Frontal cortex (tissue), 4 donors: Measurements from ENCODE around the gene SLIT3. TPM values are rescaled to one million over a fixed set of nuclear protein-coding genes. Genes with fewer than 3 reads are reported as not detected.
"Not testable (repeated sequence)": the region's sequence is repeated elsewhere in the genome, so short reads cannot be mapped to it uniquely, and the experiment has no call there.

Experiments
- DNase-seq, 2 donors: peaks; one replicate each; pipeline ENCODE4 v3.0.0; 2012; ENCODE audit warnings: low spot score in 2 of 2
- FAIRE-seq: peaks from 2 replicates; lab custom pipeline; 2012; peaks lifted over from hg19 to GRCh38; lab: Jason Lieb, UNC
- total RNA-seq: library from RNA; depleted of rRNA; stranded (reverse); fragments of >200 nt; gene quantifications from one replicate; pipeline ENCODE4 v1.2.3, GENCODE V29; 2014
- donor health status: control.
- donor health status: control.
- donor health status: control.

The SLIT3 gene
- total RNA-seq, 1 donor from 2014 or later, result 2.0 TPM

DNA sequence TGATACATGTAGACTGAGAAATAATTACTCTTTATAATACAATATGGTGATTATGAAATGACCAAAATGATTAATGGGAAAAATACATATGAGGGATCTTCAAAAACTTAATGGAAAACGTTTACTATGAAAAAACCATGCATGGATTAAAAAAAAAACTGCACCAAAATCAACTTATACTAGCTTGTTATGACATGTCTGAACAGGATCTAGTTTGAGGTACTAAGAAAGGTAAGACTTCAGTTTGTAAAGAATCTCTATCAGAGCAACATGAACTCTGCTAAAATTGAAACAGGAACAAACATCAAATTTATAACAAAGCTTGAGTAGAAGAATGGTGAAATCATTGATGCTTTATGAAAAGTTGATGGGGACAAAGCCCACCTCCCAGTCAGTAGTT lies 178.0 kb downstream of the SLIT3 start:
- FAIRE-seq, result no peak
- no peak for DNase-seq

GRCh38 chr5:169121630-169122420 lies 179.1 kb downstream of the SLIT3 start:
- DNase-seq (no peak), FAIRE-seq (no peak)

DNA sequence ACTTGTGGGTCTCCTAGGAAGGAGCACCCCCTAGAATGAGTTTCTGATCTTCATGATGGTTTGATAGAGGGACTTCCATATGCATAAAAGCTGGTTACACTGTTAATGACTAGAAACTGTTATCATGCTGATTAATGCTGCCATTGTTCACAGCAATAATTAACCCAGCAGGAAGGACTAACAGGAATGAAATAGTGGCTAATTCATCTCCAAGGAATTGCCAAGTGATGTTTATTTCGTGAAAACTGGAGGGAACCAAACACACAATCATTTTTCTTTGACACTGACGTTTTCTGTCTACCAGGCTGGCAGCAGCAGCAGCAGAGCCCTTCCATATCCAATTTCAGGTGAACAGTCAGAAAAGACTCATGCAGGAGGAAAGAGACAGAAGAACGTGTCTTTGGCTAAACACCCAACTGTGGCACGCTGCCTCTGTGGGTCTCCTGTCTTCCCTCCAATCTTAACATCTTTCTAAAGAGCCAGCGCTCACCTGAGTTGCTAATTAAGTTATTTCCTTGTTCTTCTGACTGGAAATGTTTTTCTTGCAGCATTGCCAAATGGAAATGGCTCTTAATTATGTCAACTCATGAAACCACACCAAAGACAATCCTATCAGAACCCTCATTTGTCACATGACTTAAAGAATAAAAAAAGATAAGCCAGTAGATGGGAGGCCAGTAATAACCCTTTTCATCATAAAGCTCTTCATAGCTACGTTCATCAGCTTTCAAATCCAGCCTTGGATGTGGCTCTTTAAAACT lies 181.5 kb downstream of the SLIT3 start:
- no peak for FAIRE-seq
- DNase-seq, result no peak

DNA sequence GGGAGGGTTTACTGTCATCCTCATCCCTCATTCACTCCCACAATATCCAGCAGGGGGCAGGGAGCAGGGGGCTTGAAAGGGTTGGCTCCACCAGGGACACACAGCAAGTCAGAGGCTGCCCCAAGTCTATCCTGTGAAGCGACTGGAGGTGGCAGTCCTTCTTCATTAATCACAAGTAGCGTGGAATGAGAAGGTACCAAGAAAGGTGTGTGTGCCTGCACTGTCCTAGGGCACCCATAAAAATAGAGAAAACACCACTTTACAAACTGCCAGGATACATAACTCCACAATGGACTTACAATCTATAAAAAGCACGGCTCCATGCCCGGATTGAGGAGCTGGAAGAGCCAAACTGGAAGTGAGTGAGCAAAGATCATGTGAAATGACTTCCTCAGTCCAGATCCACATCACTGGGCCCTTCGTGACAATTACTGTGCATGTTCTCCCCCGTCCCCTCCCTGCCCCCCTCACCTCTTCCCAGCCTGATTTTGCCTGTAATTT lies 183.9 kb downstream of the SLIT3 start:
- no peak for FAIRE-seq
- DNase-seq, result no peak

DNA sequence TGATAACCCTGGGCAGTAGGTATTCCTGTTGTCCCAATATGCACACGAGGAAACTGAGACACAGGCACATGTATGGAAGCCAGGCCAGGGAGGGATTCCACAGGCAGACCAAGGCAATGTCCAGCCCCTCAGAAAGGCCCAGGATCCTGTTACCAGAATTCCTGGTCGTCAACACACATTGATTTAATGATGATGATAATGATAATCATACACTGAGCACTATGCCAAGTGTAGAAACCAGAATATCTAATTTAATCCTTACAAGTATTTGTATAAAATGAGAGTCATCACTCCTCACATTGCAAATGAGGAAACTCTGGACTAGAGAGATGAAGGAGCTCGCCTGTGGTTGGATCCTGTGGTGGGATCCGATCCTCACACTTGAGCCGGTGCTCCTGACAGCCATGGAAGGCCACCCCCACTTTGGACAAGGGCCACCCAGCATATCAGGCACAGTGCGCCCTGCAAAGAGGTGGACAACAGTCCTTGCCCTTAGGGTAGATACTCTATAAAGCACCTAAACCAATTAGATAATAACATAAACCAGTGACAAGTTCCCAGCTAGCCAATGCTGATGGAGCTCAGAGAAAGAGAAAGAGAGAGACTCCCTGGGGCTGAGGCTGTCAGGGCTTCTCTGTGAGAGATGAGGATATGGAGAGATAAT lies 185.3 kb downstream of the SLIT3 start:
- no peak for FAIRE-seq
- no peak for DNase-seq

GRCh38 chr5:169114466-169115065 lies 186.4 kb downstream of the SLIT3 start:
- FAIRE-seq, result no peak

GRCh38 chr5:169112016-169112415 lies 188.9 kb downstream of the SLIT3 start:
- DNase-seq (no peak), FAIRE-seq (no peak)

More at GRCh38 chr5:169114466-169115065, 186.4 kb downstream of the SLIT3 start:
- no peak for DNase-seq

DNA sequence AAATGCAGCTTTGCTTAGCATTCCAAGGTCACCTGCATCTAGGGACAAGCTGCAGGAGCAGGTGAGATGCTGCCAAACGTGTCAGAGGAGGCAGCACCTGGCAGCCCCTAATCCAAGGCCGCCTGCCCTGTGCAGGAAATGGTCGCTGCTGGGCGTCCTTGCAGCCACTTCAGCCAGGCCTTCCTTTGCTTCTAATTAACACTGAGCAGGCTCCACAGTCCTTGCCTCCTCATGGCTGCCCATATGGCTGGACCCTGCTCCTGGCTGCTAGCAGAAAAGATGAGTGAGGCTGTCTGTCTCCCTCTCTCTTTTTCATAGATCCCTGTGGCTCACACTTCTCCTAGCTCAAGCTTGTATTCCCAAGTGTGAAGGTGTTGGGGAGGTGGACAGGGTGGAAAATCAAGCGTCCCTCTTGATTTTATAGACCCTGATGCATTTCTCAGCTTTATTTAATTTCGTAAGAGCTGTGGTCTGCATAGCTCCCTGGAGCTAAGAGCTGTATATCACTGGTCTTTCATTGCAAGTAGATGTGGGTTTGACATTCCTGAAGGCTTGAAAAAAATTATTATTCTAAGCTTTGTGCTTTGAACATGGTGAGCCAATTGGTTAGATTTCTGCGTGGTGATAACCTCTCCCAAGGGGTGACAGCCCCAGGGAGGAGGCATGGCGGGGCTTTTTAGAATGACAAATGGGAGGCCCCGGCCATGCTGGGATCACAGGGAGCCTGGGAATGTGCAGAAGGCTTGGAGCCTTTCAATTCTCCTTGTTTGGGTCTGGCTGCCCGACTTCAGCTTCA lies 193.8 kb downstream of the SLIT3 start:
- DNase-seq (no peak), FAIRE-seq (no peak)

GRCh38 chr5:169105582-169105981 lies 195.4 kb downstream of the SLIT3 start:
- FAIRE-seq, DNase-seq: not testable (repeated sequence)

- DNase-seq (no peak), FAIRE-seq (no peak)
These were observed 195.9 kb downstream of the SLIT3 start for GRCh38 chr5:169104937-169105494.

GRCh38 chr5:169103586-169104181 lies 197.3 kb downstream of the SLIT3 start:
- FAIRE-seq, result no peak
- no peak for DNase-seq

DNA sequence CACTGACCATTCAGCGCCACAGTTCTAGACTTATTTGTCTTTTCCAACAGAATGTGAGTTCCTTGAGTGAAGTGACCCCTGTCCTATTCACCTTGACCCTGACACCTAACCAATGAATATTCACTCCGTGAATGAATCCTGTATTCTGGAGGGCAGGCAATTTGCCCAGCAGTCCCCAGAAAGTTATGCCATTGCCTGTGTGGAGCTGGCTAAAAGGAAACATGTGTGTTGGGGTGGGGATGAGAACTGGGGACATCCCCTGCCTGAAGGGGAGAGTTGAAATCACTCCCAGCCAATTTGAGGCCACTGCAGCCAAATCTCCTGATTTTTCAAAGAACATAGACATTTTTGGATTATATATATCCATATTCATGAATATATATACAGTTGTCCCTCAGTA lies 199.0 kb downstream of the SLIT3 start:
- no peak for FAIRE-seq
- DNase-seq, result no peak

GRCh38 chr5:169100735-169101075 lies 200.2 kb downstream of the SLIT3 start:
- DNase-seq (no peak), FAIRE-seq (no peak)

GRCh38 chr5:169099801-169100734 lies 200.9 kb downstream of the SLIT3 start:
- FAIRE-seq, result no peak
- no peak for DNase-seq

GRCh38 chr5:169098331-169099121 lies 202.4 kb downstream of the SLIT3 start:
- FAIRE-seq, result no peak
- no peak for DNase-seq

- DNase-seq (no peak), FAIRE-seq (no peak)
These were observed 203.3 kb downstream of the SLIT3 start for GRCh38 chr5:169097374-169098326.
